ENCODE measurements around the gene ATG10.

- TF ChIP-seq CTCF (IDR thresholded peaks at IDR 0.05; ENCODE audit: poor library complexity, severe bottlenecking) = no peak
- no peak for TF ChIP-seq EZH2 (IDR thresholded peaks at IDR 0.05; ENCODE audit: borderline replicate concordance, insufficient read depth, low read length, poor library complexity, severe bottlenecking)
- no peak for TF ChIP-seq EP300 (conservative IDR thresholded peaks at IDR 0.05; ENCODE audit: poor library complexity, severe bottlenecking)
- TF ChIP-seq TAF1 (IDR thresholded peaks at IDR 0.05; ENCODE audit: low read depth) = no peak
- no peak for TF ChIP-seq POLR2AphosphoS5 (IDR thresholded peaks at IDR 0.05)
- no peak for TF ChIP-seq RAD21 (conservative IDR thresholded peaks at IDR 0.05)
- no peak for TF ChIP-seq MXI1 (conservative IDR thresholded peaks at IDR 0.05; ENCODE audit: poor library complexity, severe bottlenecking)
- TF ChIP-seq REST (IDR thresholded peaks at IDR 0.05; ENCODE audit: borderline replicate concordance) = no peak
- no peak for TF ChIP-seq SMC3 (conservative IDR thresholded peaks at IDR 0.05; ENCODE audit: poor library complexity)
Measured at GRCh38 chr5:82130602-82131001, 158.8 kb downstream of the ATG10 start.

Data from neural cell (in vitro differentiated cells).